Measurements from ENCODE around the gene WNT6. TPM values are rescaled to one million over a fixed set of nuclear protein-coding genes. Genes with fewer than 3 reads are reported as not detected.

The WNT6 gene
- total RNA-seq, 4 donors from 2014 or later: 2.7 to 5.1 TPM; not detected in 2

DNA sequence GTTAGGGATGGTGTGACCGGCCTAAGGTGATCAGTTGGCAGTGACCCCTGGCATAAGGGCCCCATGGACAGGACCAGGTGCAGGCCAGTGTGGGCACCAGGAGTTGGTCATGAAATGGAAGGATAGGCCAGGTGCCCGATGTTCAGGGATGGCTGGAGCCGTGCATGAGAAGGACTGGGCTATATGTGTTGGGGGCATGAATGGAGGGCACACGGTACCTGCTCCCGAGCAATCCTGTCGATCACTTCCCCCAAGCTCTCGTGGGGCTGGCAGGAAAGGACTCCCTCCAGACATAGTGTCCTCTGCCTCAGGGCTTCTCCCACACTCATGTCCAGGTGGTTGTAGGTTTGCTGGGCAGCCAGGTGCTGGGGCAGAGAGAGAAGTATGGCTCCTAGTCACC is 35.6 kb upstream of the WNT6 start:
- DNase-seq: no peak
- H3K27ac ChIP-seq: no peak overlapping the region
- no peaks in the 10 kb centered on the region for H3K4me1 ChIP-seq
- intact Hi-C loops (cut with DNase I): no loop called here
- H3K4me3 ChIP-seq (replicated peaks in 1 of 3): no peak overlapping the region
- no peak for TF ChIP-seq CTCF (IDR thresholded peaks at IDR 0.05)
- no peak for TF ChIP-seq POLR2A (IDR thresholded peaks at IDR 0.05)
- WGBS, 2 donors: 84 to 93% methylated on average over 3 to 7 of the region's 7 CpGs
- no peaks in the 10 kb centered on the region for H3K9me3 ChIP-seq
- no peaks in the 10 kb centered on the region for H3K27me3 ChIP-seq
- no peaks in the 10 kb centered on the region for H3K36me3 ChIP-seq

DNA sequence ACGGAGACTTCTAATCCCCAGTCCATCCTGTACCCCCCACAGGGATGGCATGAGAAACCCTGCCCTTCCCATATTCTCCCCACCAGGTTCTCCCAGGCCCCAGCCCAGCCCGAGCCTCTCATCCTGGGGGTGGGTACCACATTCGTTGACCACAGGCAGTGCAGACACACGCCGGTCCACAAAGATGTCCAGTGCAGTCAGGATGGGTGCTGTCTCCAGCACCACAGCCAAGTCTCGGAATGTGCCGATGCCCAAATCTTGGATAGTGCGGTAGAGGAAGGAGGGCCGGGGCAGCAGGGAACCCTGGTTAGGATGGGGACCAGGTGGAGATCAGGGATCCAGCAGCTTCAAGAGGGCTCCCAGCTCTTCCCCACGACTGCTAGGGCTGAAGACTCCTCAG is 32.8 kb upstream of the WNT6 start:
- no peak for DNase-seq
- Histone ChIP-seq H3K4me1 (peaks cover 0 to 2% of the 10 kb centered on the region in 2 donors), H3K27me3 (no peaks in the 10 kb centered on the region), H3K9me3 (no peaks in the 10 kb centered on the region), H3K36me3 (no peaks in the 10 kb centered on the region), H3K27ac (no peak overlapping the region), H3K4me3 (replicated peaks in 1 of 3) (no peak overlapping the region)
- intact Hi-C loops (cut with DNase I): no loop called here
- 86 to 92% methylated on average over 2 to 10 of the region's 10 CpGs for WGBS, 2 donors
- TF ChIP-seq POLR2A (IDR thresholded peaks at IDR 0.05): no peak

- Histone ChIP-seq H3K4me3 (replicated peaks in 1 of 3) (no peak overlapping the region), H3K36me3 (no peaks in the 10 kb centered on the region), H3K4me1 (peaks cover 0 to 4% of the 10 kb centered on the region in 2 donors), H3K27ac (no peak overlapping the region), H3K27me3 (no peaks in the 10 kb centered on the region), H3K9me3 (no peaks in the 10 kb centered on the region)
- DNase-seq: no peak
- TF ChIP-seq CTCF (IDR thresholded peaks at IDR 0.05): no peak
- TF ChIP-seq POLR2A (IDR thresholded peaks at IDR 0.05): no peak
- WGBS, 2 donors: 67 to 72% methylated on average over 13 to 14 of the region's 14 CpGs
- intact Hi-C loops (cut with DNase I): no loop called here
These were observed 31.7 kb upstream of the WNT6 start for GRCh38 chr2:218827701-218828476.

- Histone ChIP-seq H3K4me3 (replicated peaks in 1 of 3) (no peak overlapping the region), H3K4me1 (peaks cover 0 to 4% of the 10 kb centered on the region in 2 donors), H3K27ac (no peak overlapping the region), H3K27me3 (no peaks in the 10 kb centered on the region), H3K36me3 (no peaks in the 10 kb centered on the region), H3K9me3 (no peaks in the 10 kb centered on the region)
- no peak for TF ChIP-seq POLR2A (IDR thresholded peaks at IDR 0.05)
- no peak for DNase-seq
- WGBS, 2 donors: 93 to 94% methylated on average over 4 of the region's 4 CpGs
- intact Hi-C loops (cut with DNase I): no loop called here
These were observed 31.2 kb upstream of the WNT6 start for GRCh38 chr2:218828477-218828778.

DNA sequence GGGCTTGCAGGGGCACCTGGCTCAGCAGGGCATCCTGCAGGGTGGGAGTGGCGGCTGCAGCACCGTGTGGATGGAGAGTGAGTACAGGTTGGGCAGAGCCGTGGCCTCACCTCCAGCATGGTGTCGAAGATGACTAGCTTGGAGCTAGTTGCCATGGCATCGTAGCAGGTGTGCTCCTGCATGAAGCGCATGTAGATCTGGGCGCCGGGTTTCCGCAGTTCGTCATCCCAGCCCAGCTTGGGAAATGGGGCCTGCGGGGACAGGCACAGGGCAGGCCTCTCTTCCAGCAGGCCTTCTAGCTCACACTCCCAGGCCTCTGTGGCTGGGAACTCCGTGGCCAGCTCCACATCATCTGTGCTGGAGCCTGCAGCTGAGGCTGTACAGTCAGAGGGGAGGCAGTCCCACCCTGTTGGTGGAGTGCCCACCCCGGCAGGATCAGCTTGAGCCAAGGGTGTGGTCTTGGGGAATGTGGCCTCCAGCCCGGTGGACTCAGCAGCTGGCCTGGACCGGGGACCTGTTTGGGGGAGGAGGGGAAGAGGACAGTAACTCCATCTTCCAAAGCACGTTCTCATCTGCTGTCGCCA is 29.6 kb upstream of the WNT6 start:
- Histone ChIP-seq H3K27ac (no peak overlapping the region), H3K27me3 (no peaks in the 10 kb centered on the region), H3K4me3 (replicated peaks in 1 of 3) (no peak overlapping the region), H3K36me3 (no peaks in the 10 kb centered on the region), H3K4me1 (peaks cover 0 to 4% of the 10 kb centered on the region in 2 donors), H3K9me3 (no peaks in the 10 kb centered on the region)
- intact Hi-C loops (cut with DNase I): no loop called here
- TF ChIP-seq POLR2A (IDR thresholded peaks at IDR 0.05) (no peak), CTCF (IDR thresholded peaks at IDR 0.05) (no peak)
- no peak for DNase-seq
- 78 to 83% methylated on average over 15 to 16 of the region's 17 CpGs for WGBS, 2 donors

DNA sequence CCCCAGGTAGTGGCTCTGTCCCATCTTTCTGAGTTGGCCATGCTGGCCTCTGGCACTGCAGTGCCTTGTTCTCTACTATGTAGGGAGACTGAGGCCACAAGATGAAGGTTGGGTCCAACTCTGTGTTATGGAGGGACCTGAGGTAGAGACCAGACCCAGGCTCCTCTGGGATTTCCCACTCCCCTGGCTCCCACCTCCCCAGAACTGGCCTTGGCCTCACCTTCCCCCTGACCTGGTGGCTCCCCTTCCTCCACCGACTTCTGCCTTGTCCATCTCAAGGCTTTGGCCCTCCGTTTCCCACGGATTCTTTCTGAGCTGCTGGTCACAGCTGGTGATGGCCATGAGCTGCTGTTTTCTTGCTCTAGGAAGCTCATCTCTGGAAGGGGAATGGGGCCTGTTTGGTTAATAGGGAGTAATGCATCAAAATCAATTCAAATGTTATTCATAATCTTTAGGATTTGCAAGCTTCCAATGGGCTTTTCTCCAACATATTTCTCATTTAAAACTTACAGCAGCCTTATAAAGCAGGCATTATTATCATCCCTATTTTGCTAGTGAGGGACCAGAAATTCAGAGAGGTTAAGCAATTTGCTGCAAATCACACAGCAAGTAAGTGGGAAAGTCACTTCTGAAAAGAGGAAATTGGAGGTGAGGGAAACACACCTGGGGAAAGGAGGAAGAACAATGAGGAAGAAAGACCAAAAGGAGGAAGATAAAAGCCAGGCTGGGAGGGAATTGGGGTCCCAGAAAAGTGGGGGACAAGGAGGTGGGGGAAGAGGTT is 28.9 kb upstream of the WNT6 start:
- H3K4me3 ChIP-seq (replicated peaks in 1 of 3): no peak overlapping the region
- TF ChIP-seq CTCF (IDR thresholded peaks at IDR 0.05): no peak
- no peak for TF ChIP-seq POLR2A (IDR thresholded peaks at IDR 0.05)
- intact Hi-C loops (cut with DNase I): no loop called here
- no peaks in the 10 kb centered on the region for H3K36me3 ChIP-seq
- no peak for DNase-seq
- H3K4me1 ChIP-seq: peaks cover 0 to 4% of the 10 kb centered on the region in 2 donors
- no peaks in the 10 kb centered on the region for H3K27me3 ChIP-seq
- no peak overlapping the region for H3K27ac ChIP-seq
- H3K9me3 ChIP-seq: no peaks in the 10 kb centered on the region
- WGBS, 2 donors: 90 to 92% methylated on average over 3 of the region's 3 CpGs

Data from thyroid gland (tissue), 4 donors.